ENCODE measurements around the gene C19orf12.

DNA sequence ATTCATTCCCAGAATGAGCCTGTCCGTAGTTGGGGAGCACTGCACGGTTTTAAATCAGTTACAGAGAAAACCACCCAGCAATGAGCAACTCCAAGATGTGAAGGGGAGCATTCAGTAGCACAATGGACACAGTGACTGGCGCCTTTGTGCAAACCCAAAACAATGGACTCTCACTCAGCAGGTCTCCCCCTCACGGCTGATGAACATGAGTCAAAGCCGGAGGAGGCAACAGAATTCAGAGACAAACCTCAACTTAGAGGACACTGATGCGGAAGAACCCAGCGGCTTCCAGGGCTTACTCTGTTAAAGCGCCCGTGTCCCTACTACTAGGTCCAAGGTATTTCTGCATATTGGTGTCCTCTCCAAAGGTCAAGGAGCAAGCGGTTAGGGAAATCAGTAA lies 32.1 kb downstream of the C19orf12 start:
- no peak for TF ChIP-seq GATA2 (IDR thresholded peaks at IDR 0.05; ENCODE audit: low read depth, low read length)
- no peak for TF ChIP-seq GATA3 (IDR thresholded peaks at IDR 0.05; ENCODE audit: low read depth, low read length)

Data from SH-SY5Y (cell line).